ENCODE results near the gene HNMT.

The HNMT gene

GRCh38 chr2:138059487-138060300 lies 95.4 kb downstream of the HNMT start:
- Mint-ChIP-seq H3K27me3 (ENCODE audit: low read depth) (no peaks in the 10 kb centered on the region), H3K4me1 (ENCODE audit: low read depth) (no peaks in the 10 kb centered on the region), H3K9me3 (no peaks in the 10 kb centered on the region), H3K4me3 (no peak overlapping the region), H3K27ac (no peak overlapping the region), H3K36me3 (ENCODE audit: low read depth) (no peaks in the 10 kb centered on the region)

- H3K9me3 Mint-ChIP-seq, result no peaks in the 10 kb centered on the region
- H3K27ac Mint-ChIP-seq, result no peak overlapping the region
- H3K4me1 Mint-ChIP-seq (ENCODE audit: low read depth), result no peaks in the 10 kb centered on the region
- no peaks in the 10 kb centered on the region for H3K27me3 Mint-ChIP-seq (ENCODE audit: low read depth)
- no peaks in the 10 kb centered on the region for H3K36me3 Mint-ChIP-seq (ENCODE audit: low read depth)
- no peak overlapping the region for H3K4me3 Mint-ChIP-seq
These were observed 96.0 kb downstream of the HNMT start for GRCh38 chr2:138060301-138060635.

DNA sequence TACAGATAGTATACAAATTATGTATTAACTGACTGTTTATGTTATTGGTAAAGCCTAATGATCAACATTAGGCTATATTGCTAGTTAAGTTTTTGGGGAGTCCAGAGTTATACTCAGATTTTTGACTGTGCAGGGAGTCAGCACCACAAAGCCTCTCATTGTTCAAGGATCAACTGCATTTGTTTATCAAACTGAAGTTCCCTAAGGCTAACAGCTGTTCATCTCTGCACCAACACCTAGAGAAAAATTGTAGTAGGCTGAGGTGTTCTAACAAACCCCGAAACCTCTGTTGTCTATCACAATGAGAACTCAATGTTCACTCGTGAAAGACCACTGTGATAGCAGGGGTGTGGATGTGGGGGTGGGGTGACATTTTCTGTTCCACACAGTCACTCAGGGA lies 97.7 kb downstream of the HNMT start:
- Mint-ChIP-seq H3K4me3 (no peak overlapping the region), H3K36me3 (ENCODE audit: low read depth) (no peaks in the 10 kb centered on the region), H3K9me3 (no peaks in the 10 kb centered on the region), H3K27ac (no peak overlapping the region), H3K27me3 (ENCODE audit: low read depth) (no peaks in the 10 kb centered on the region), H3K4me1 (ENCODE audit: low read depth) (no peaks in the 10 kb centered on the region)

DNA sequence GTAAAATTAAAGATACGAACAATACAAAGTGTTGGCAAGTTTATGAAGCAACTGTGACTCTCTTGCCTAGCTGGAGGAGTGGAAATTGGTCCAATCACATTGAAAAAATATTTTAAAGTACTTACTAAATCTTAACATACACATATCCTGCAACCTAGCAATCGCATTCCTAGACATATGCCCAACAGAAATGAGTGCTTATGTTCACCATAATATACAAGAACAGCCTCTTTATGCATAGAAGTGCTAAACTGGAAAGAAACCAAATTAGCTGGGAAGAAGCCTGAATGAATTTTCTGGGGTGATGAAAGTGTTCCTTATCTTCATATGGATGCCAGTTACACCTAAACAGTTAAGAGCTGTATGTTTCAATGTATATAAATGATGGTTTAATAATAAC lies 98.9 kb downstream of the HNMT start:
- H3K27me3 Mint-ChIP-seq (ENCODE audit: low read depth), result no peaks in the 10 kb centered on the region
- no peaks in the 10 kb centered on the region for H3K9me3 Mint-ChIP-seq
- no peaks in the 10 kb centered on the region for H3K4me1 Mint-ChIP-seq (ENCODE audit: low read depth)
- H3K4me3 Mint-ChIP-seq, result no peak overlapping the region
- H3K27ac Mint-ChIP-seq, result no peak overlapping the region
- H3K36me3 Mint-ChIP-seq (ENCODE audit: low read depth), result no peaks in the 10 kb centered on the region
